ENCODE measurements around the gene C22orf31. TPM values are rescaled to one million over a fixed set of nuclear protein-coding genes. Genes with fewer than 3 reads are reported as not detected.

The C22orf31 gene
- total and polyA plus RNA-seq, 2 experiments from 2014 or later = 0.36 TPM; not detected in 1

DNA sequence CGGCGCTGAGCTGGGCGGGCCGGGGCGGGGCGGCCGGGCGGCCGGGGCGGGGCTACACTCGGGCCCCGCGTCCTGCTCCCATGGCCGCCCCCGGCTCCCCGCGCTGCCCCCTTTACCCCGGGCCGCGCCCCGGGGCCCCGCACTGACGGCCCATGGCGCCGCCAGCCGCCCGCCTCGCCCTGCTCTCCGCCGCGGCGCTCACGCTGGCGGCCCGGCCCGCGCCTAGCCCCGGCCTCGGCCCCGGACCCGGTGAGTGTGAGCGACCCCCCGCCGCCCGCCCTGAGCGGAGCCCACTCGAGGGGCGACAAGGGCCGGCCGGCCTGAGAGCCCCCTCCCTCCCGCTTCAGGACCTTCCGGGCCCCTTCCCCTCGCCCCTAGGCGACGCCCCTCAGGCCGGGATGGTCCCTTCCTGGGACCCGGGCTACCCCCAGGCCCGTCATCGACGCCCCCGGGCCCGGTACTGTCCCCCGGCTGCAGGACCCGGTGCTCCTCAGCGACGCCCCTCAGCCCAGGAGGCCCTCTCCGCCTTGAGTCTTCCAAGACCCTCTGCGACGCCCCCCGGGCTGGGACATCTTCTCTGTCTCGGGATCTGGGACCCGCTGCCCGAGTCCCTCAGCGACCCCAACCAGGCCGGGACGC lies 11.5 kb upstream of the C22orf31 start, which contains the start of gene KREMEN1 (continued):
- TF ChIP-seq, protein P1, sequence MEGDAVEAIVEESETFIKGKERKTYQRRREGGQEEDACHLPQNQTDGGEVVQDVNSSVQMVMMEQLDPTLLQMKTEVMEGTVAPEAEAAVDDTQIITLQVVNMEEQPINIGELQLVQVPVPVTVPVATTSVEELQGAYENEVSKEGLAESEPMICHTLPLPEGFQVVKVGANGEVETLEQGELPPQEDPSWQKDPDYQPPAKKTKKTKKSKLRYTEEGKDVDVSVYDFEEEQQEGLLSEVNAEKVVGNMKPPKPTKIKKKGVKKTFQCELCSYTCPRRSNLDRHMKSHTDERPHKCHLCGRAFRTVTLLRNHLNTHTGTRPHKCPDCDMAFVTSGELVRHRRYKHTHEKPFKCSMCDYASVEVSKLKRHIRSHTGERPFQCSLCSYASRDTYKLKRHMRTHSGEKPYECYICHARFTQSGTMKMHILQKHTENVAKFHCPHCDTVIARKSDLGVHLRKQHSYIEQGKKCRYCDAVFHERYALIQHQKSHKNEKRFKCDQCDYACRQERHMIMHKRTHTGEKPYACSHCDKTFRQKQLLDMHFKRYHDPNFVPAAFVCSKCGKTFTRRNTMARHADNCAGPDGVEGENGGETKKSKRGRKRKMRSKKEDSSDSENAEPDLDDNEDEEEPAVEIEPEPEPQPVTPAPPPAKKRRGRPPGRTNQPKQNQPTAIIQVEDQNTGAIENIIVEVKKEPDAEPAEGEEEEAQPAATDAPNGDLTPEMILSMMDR (conservative IDR thresholded peaks at IDR 0.05; ENCODE audit: low read depth in 2 of 2) = no peak
- TF ChIP-seq ZNF114 (CRISPR knock-in tag; IDR thresholded peaks at IDR 0.05) = no peak
- TF ChIP-seq, protein P2, sequence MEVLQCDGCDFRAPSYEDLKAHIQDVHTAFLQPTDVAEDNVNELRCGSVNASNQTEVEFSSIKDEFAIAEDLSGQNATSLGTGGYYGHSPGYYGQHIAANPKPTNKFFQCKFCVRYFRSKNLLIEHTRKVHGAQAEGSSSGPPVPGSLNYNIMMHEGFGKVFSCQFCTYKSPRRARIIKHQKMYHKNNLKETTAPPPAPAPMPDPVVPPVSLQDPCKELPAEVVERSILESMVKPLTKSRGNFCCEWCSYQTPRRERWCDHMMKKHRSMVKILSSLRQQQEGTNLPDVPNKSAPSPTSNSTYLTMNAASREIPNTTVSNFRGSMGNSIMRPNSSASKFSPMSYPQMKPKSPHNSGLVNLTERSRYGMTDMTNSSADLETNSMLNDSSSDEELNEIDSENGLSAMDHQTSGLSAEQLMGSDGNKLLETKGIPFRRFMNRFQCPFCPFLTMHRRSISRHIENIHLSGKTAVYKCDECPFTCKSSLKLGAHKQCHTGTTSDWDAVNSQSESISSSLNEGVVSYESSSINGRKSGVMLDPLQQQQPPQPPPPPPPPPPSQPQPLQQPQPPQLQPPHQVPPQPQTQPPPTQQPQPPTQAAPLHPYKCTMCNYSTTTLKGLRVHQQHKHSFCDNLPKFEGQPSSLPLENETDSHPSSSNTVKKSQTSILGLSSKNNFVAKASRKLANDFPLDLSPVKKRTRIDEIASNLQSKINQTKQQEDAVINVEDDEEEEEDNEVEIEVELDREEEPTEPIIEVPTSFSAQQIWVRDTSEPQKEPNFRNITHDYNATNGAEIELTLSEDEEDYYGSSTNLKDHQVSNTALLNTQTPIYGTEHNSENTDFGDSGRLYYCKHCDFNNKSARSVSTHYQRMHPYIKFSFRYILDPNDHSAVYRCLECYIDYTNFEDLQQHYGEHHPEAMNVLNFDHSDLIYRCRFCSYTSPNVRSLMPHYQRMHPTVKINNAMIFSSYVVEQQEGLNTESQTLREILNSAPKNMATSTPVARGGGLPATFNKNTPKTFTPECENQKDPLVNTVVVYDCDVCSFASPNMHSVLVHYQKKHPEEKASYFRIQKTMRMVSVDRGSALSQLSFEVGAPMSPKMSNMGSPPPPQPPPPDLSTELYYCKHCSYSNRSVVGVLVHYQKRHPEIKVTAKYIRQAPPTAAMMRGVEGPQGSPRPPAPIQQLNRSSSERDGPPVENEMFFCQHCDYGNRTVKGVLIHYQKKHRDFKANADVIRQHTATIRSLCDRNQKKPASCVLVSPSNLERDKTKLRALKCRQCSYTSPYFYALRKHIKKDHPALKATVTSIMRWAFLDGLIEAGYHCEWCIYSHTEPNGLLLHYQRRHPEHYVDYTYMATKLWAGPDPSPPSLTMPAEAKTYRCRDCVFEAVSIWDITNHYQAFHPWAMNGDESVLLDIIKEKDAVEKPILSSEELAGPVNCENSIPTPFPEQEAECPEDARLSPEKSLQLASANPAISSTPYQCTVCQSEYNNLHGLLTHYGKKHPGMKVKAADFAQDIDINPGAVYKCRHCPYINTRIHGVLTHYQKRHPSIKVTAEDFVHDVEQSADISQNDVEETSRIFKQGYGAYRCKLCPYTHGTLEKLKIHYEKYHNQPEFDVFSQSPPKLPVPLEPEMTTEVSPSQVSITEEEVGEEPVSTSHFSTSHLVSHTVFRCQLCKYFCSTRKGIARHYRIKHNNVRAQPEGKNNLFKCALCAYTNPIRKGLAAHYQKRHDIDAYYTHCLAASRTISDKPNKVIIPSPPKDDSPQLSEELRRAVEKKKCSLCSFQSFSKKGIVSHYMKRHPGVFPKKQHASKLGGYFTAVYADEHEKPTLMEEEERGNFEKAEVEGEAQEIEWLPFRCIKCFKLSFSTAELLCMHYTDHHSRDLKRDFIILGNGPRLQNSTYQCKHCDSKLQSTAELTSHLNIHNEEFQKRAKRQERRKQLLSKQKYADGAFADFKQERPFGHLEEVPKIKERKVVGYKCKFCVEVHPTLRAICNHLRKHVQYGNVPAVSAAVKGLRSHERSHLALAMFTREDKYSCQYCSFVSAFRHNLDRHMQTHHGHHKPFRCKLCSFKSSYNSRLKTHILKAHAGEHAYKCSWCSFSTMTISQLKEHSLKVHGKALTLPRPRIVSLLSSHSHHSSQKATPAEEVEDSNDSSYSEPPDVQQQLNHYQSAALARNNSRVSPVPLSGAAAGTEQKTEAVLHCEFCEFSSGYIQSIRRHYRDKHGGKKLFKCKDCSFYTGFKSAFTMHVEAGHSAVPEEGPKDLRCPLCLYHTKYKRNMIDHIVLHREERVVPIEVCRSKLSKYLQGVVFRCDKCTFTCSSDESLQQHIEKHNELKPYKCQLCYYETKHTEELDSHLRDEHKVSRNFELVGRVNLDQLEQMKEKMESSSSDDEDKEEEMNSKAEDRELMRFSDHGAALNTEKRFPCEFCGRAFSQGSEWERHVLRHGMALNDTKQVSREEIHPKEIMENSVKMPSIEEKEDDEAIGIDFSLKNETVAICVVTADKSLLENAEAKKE (CRISPR knock-in tag; IDR thresholded peaks at IDR 0.05) = no peak

DNA sequence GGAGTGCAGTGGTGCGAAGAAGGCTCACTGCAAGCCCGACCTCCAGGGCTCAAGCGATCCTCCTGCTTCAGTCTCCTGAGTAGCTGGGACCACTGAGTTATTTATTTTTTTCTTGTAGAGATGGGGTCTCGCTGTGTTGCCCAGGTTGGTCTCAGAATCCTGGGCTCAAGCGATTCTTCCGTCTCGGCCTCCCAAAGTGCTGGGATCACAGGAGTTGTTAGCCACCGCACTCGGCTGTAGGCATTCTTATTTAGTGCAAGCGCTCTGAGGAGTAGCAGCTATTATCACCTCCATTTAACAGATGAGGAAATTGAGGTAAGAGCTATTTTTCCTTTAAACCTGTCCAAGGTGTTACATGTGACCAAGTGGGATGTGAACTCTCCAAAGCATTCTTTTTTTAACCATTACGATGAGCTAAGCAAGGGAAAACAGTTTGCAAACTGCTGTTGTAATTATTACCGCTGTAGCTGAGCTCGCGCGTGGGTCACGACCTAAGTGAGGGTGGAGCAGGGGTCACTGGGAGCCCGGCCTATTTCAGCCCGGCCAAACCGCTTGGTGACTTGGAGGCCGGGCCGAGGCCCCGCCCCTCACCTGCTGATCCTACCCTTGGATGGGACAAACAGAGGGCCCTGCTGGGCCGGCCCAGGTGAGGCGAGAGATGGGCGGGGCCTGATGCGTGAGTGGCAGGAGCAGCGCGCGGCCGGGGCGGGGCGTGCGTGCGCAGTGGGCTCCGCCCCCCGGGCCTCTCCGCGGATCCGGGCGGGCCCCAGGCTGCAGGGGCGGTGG lies 10.8 kb upstream of the C22orf31 start:
- no peaks in the 10 kb centered on the region; the same call in 2 of the 3 replicates for H3K9me3 Mint-ChIP-seq
- H3K27me3 Mint-ChIP-seq (ENCODE audit: insufficient read depth, low read depth, poor library complexity) = peaks cover 46% of the 10 kb centered on the region
- H3K79me2 ChIP-seq (replicated peaks; ENCODE audit: insufficient read depth) = no peaks in the 10 kb centered on the region
- H3K36me3 Mint-ChIP-seq (ENCODE audit: low read depth) = no peaks in the 10 kb centered on the region
- peak overlapping the region; percentile 73 for H3K4me3 Mint-ChIP-seq
- peaks cover 14% of the 10 kb centered on the region for H3K4me1 Mint-ChIP-seq
- no peak overlapping the region for H3K27ac ChIP-seq (ENCODE audit: low read depth)
- no peak overlapping the region for H3K27ac Mint-ChIP-seq
- H3K9me2 ChIP-seq (ENCODE audit: insufficient read depth) = no peaks in the 10 kb centered on the region
- H3F3A ChIP-seq (replicated peaks; ENCODE audit: low read depth) = peaks cover 8% of the 10 kb centered on the region; the same call in 1 of the 2 replicates
- peaks cover 62% of the 10 kb centered on the region for H3K27me3 ChIP-seq (ENCODE audit: insufficient read depth)
- H3K36me3 ChIP-seq (ENCODE audit: insufficient read depth) = no peaks in the 10 kb centered on the region
- peak overlapping the region; percentile 82 for H3K4me2 ChIP-seq
- no peaks in the 10 kb centered on the region for H4K20me1 ChIP-seq (replicated peaks; ENCODE audit: insufficient read depth)
- ATAC-seq (peak; percentile 71), DNase-seq (ENCODE audit: low spot score) (peak; percentile 98)
- H3K4me3 ChIP-seq = peak overlapping the region; percentile 67; the same call in 1 of the 2 replicates
- H3K4me1 ChIP-seq (ENCODE audit: insufficient read depth) = peaks cover 18% of the 10 kb centered on the region; the same call in 1 of the 2 replicates
- H2AFZ ChIP-seq = no peak overlapping the region
- TF ChIP-seq, protein P2 (CRISPR knock-in tag; IDR thresholded peaks at IDR 0.05) = no peak
- no peak for TF ChIP-seq POLR2AphosphoS5 (IDR thresholded peaks at IDR 0.05; ENCODE audit: low read depth)
